HepG2 (cell line): ENCODE measurements around the gene MTA2. TPM values are rescaled to one million over a fixed set of nuclear protein-coding genes. Genes with fewer than 3 reads are reported as not detected.

Experiments used
- CTCF ChIP-seq: sonication (generic); formaldehyde crosslinking; IDR thresholded peaks from 2 replicates; pipeline ENCODE4 v1.5.0; 2020; ENCODE audit warnings: mild to moderate bottlenecking, missing genetic modification reagents, moderate library complexity
- JARID2 ChIP-seq: sonication (generic); formaldehyde crosslinking; IDR thresholded peaks from 2 replicates; pipeline ENCODE4 v1.8.1; 2023; ENCODE audit warnings: missing genetic modification reagents, inconsistent platforms; ENCODE audit not compliant: insufficient replicate concordance
- MED1 ChIP-seq: sonication (generic); formaldehyde crosslinking; IDR thresholded peaks from 2 replicates; pipeline ENCODE4 v1.4.0; 2020; ENCODE audit warnings: missing genetic modification reagents
- PAWR ChIP-seq: sonication (generic); formaldehyde crosslinking; IDR thresholded peaks from 2 replicates; pipeline ENCODE4 v1.4.0; 2020; ENCODE audit warnings: missing genetic modification reagents, mild to moderate bottlenecking, borderline replicate concordance
- SRSF4 ChIP-seq: fragments of 200-400 bp; formaldehyde crosslinking; IDR thresholded peaks from one replicate; pipeline ENCODE4 v1.6.1; 2018; ENCODE audit warnings: mild to moderate bottlenecking, low read depth, low read length, moderate library complexity; ENCODE audit not compliant: poor library complexity, severe bottlenecking
- ZBTB39 ChIP-seq: sonication (generic); formaldehyde crosslinking; IDR thresholded peaks from 2 replicates; pipeline ENCODE4 v1.5.0; 2020; ENCODE audit warnings: missing genetic modification reagents
- ZNF275 ChIP-seq: sonication (generic); formaldehyde crosslinking; IDR thresholded peaks from 2 replicates; pipeline ENCODE4 v1.8.0; 2022; ENCODE audit warnings: missing genetic modification reagents, mild to moderate bottlenecking, inconsistent platforms, borderline replicate concordance
- polyA plus RNA-seq, 8 experiments: library from polyadenylated mRNA; depleted of rRNA in 3 of 8; stranded (reverse) in 7 of 8; unstranded in 1 of 8; fragments of >200 nt; fragmentation: Illumina TruSeq in 4 of 8; extraction: Trizol in 4 of 8; gene quantifications; 2 replicates each; pipeline versions ENCODE4 v1.2.1 to v1.2.3, GENCODE V29; 2011 to 2016; ENCODE audit warnings: low read depth in 4 of 8, missing spikeins in 1 of 8, mixed read lengths in 1 of 8; ENCODE audit not compliant: insufficient read depth in 1 of 8
- total RNA-seq, 5 experiments: library from RNA; depleted of rRNA; stranded (reverse); fragments of >200 nt; fragmentation: Illumina TruSeq; extraction: Trizol; gene quantifications; 2 replicates each; pipeline ENCODE4 v1.2.3, GENCODE V29; 2016; ENCODE audit warnings: low read depth in 1 of 5
- TF ChIP-seq, protein P1 (sequence below): sonication (generic); formaldehyde crosslinking; IDR thresholded peaks from 2 replicates; pipeline ENCODE4 v1.4.0; 2020; ENCODE audit warnings: mild to moderate bottlenecking, missing genetic modification reagents
- TF ChIP-seq, protein P2 (sequence below): IDR thresholded peaks from 2 replicates; pipeline ENCODE4 v1.6.1; 2016; ENCODE audit warnings: missing compliant biosample characterization, missing genetic modification reagents, borderline replicate concordance
- TF ChIP-seq, protein P3 (sequence below): sonication (generic); formaldehyde crosslinking; IDR thresholded peaks from 2 replicates; pipeline ENCODE4 v1.5.0; 2020; ENCODE audit warnings: mild to moderate bottlenecking, missing genetic modification reagents, borderline replicate concordance

Gene MTA2
- total and polyA plus RNA-seq, 2 of the 13 experiments (the other 11 are each of a cell fraction or from before 2014, with no cell fraction given) = 14.0 to 70.0 TPM

DNA sequence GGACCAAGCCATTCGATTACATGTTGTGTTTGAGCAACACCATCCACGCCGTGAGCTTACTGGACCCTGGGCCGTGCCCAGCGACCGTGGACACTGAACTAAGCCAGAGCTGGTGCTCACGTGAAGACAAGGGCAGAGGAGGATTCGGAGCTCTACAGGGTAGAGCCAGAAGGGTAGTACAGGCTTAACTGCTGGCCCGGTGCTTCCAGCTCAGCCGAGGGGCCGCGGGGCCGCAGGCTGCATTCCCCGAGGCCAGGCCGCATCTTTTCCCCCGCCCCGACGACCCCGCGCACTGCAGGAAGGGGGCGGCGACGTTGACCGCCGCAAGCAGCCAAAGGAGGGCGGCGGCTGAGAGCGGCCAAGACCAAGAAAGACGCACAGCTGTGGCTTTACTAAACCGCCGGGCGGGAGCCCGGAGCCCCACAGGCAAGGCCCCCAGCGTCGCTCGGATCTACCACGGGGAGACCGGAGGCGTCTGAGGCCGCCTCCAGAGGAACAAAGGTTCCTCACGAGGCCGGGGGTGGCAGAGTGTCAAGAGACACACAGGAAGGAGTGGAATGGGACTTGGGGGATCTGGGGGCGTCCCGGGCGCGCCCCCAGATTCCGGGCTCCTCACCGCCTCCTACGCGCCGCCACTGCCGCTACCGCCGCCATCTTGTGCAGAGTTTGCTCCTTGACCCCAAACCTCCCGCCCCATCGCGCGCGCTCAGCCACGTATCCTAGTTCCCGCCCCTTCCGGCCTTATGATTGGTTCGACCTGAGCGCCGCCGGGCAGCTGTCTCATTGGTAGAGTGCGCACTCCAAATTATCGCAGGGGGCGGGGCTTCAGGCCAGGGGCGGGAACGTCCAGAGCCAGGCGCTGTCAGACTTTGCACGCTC, 44.5 kb upstream of the MTA2 start, which contains the start of gene GANAB (continued):
- TF ChIP-seq, protein P1, sequence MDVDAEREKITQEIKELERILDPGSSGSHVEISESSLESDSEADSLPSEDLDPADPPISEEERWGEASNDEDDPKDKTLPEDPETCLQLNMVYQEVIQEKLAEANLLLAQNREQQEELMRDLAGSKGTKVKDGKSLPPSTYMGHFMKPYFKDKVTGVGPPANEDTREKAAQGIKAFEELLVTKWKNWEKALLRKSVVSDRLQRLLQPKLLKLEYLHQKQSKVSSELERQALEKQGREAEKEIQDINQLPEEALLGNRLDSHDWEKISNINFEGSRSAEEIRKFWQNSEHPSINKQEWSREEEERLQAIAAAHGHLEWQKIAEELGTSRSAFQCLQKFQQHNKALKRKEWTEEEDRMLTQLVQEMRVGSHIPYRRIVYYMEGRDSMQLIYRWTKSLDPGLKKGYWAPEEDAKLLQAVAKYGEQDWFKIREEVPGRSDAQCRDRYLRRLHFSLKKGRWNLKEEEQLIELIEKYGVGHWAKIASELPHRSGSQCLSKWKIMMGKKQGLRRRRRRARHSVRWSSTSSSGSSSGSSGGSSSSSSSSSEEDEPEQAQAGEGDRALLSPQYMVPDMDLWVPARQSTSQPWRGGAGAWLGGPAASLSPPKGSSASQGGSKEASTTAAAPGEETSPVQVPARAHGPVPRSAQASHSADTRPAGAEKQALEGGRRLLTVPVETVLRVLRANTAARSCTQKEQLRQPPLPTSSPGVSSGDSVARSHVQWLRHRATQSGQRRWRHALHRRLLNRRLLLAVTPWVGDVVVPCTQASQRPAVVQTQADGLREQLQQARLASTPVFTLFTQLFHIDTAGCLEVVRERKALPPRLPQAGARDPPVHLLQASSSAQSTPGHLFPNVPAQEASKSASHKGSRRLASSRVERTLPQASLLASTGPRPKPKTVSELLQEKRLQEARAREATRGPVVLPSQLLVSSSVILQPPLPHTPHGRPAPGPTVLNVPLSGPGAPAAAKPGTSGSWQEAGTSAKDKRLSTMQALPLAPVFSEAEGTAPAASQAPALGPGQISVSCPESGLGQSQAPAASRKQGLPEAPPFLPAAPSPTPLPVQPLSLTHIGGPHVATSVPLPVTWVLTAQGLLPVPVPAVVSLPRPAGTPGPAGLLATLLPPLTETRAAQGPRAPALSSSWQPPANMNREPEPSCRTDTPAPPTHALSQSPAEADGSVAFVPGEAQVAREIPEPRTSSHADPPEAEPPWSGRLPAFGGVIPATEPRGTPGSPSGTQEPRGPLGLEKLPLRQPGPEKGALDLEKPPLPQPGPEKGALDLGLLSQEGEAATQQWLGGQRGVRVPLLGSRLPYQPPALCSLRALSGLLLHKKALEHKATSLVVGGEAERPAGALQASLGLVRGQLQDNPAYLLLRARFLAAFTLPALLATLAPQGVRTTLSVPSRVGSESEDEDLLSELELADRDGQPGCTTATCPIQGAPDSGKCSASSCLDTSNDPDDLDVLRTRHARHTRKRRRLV (CRISPR knock-in tag) = peak; percentile 23; the same call in 1 of the 2 replicates
- no peak for TF ChIP-seq SRSF4
- no peak for TF ChIP-seq ZBTB39 (CRISPR knock-in tag)
- no peak for TF ChIP-seq JARID2 (CRISPR knock-in tag)
- TF ChIP-seq, protein P2, sequence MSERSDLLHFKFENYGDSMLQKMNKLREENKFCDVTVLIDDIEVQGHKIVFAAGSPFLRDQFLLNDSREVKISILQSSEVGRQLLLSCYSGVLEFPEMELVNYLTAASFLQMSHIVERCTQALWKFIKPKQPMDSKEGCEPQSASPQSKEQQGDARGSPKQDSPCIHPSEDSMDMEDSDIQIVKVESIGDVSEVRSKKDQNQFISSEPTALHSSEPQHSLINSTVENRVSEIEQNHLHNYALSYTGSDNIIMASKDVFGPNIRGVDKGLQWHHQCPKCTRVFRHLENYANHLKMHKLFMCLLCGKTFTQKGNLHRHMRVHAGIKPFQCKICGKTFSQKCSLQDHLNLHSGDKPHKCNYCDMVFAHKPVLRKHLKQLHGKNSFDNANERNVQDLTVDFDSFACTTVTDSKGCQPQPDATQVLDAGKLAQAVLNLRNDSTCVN (CRISPR knock-in tag) = no peak
- TF ChIP-seq CTCF = no peak
- TF ChIP-seq PAWR (CRISPR knock-in tag) = no peak
- no peak; the same call in 1 of the 2 replicates for TF ChIP-seq ZNF275 (CRISPR knock-in tag)
- TF ChIP-seq MED1 = no peak
- TF ChIP-seq, protein P3, sequence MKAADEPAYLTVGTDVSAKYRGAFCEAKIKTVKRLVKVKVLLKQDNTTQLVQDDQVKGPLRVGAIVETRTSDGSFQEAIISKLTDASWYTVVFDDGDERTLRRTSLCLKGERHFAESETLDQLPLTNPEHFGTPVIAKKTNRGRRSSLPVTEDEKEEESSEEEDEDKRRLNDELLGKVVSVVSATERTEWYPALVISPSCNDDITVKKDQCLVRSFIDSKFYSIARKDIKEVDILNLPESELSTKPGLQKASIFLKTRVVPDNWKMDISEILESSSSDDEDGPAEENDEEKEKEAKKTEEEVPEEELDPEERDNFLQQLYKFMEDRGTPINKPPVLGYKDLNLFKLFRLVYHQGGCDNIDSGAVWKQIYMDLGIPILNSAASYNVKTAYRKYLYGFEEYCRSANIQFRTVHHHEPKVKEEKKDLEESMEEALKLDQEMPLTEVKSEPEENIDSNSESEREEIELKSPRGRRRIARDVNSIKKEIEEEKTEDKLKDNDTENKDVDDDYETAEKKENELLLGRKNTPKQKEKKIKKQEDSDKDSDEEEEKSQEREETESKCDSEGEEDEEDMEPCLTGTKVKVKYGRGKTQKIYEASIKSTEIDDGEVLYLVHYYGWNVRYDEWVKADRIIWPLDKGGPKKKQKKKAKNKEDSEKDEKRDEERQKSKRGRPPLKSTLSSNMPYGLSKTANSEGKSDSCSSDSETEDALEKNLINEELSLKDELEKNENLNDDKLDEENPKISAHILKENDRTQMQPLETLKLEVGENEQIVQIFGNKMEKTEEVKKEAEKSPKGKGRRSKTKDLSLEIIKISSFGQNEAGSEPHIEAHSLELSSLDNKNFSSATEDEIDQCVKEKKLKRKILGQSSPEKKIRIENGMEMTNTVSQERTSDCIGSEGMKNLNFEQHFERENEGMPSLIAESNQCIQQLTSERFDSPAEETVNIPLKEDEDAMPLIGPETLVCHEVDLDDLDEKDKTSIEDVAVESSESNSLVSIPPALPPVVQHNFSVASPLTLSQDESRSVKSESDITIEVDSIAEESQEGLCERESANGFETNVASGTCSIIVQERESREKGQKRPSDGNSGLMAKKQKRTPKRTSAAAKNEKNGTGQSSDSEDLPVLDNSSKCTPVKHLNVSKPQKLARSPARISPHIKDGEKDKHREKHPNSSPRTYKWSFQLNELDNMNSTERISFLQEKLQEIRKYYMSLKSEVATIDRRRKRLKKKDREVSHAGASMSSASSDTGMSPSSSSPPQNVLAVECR (CRISPR knock-in tag) = peak; percentile 65; the same call in 1 of the 2 replicates
